Effector CD4-positive, alpha-beta T cell (primary cell): ENCODE measurements around the gene PERCC1. TPM values are rescaled to one million over a fixed set of nuclear protein-coding genes. Genes with fewer than 3 reads are reported as not detected.

Experiments
- DNase-seq: peaks from one replicate; pipeline ENCODE4 v3.0.0-alpha.2; 2020
- total RNA-seq: gene quantifications from one replicate; lab custom pipeline; 2026; lab: John Stamatoyannopoulos, UW

Gene PERCC1
- not detected for total RNA-seq

- DNase-seq = no peak
Measured at GRCh38 chr16:1430759-1431496, at the start of gene PERCC1. TSS of gene PERCC1 (plus strand) at chr16:1431078. CDS start at chr16:1432594, 1,516 bp downstream.

GRCh38 chr16:1381612-1382406, 49.1 kb upstream of the PERCC1 start:
- DNase-seq = no peak

- no peak for DNase-seq
Measured at GRCh38 chr16:1383556-1383955, 47.3 kb upstream of the PERCC1 start.

- no peak for DNase-seq
Measured at GRCh38 chr16:1385232-1385631, 45.6 kb upstream of the PERCC1 start.

GRCh38 chr16:1387331-1387730, 43.5 kb upstream of the PERCC1 start:
- DNase-seq = no peak

- no peak for DNase-seq
Measured at GRCh38 chr16:1389762-1390161, 41.1 kb upstream of the PERCC1 start.

- DNase-seq = no peak
Measured at GRCh38 chr16:1390239-1390779, 40.6 kb upstream of the PERCC1 start.

GRCh38 chr16:1392826-1393225, 38.1 kb upstream of the PERCC1 start:
- DNase-seq = no peak

GRCh38 chr16:1393613-1394176, 37.2 kb upstream of the PERCC1 start:
- DNase-seq = no peak

GRCh38 chr16:1394367-1394951, 36.4 kb upstream of the PERCC1 start:
- no peak for DNase-seq

GRCh38 chr16:1395444-1396031, 35.3 kb upstream of the PERCC1 start:
- DNase-seq = no peak

- no peak for DNase-seq
Measured at GRCh38 chr16:1397779-1398178, 33.1 kb upstream of the PERCC1 start.

GRCh38 chr16:1398351-1398750, 32.5 kb upstream of the PERCC1 start:
- no peak for DNase-seq

- no peak for DNase-seq
Measured at GRCh38 chr16:1398826-1399581, 31.9 kb upstream of the PERCC1 start.

- no peak for DNase-seq
Measured at GRCh38 chr16:1401061-1401757, 29.7 kb upstream of the PERCC1 start.

GRCh38 chr16:1401758-1402154, 29.1 kb upstream of the PERCC1 start:
- DNase-seq = no peak

GRCh38 chr16:1403036-1403435, 27.8 kb upstream of the PERCC1 start:
- no peak for DNase-seq

- DNase-seq = no peak
Measured at GRCh38 chr16:1403733-1404132, 27.1 kb upstream of the PERCC1 start.

- no peak for DNase-seq
Measured at GRCh38 chr16:1407753-1408152, 23.1 kb upstream of the PERCC1 start.

- DNase-seq = peak; percentile 94
Measured at GRCh38 chr16:1408171-1408837, 22.6 kb upstream of the PERCC1 start.

GRCh38 chr16:1412847-1413246, 18.0 kb upstream of the PERCC1 start:
- DNase-seq = no peak
